H1 (cell line): ENCODE measurements around the gene VRK2. TPM values are rescaled to one million over a fixed set of nuclear protein-coding genes. Genes with fewer than 3 reads are reported as not detected.

Experiments
- CTCF ChIA-PET: fragments of 300-600 bp; sonication (Branson Sonifier 250); formaldehyde crosslinking; loops from one replicate; lab custom pipeline; 2021; ENCODE audit not compliant: partially characterized antibody; lab: Charles Lee
- POLR2A ChIA-PET: fragments of 300-600 bp; sonication (Branson Sonifier 250); formaldehyde crosslinking; loops from one replicate; lab custom pipeline; 2021; ENCODE audit warnings: inconsistent platforms; ENCODE audit not compliant: partially characterized antibody; lab: Charles Lee
- DNase-seq, 2 experiments: peaks; one replicate each; pipeline versions ENCODE4 v3.0.0 to v3.0.0-alpha.2; 2010 to 2022; ENCODE audit warnings: low spot score in 2 of 2, low read depth in 1 of 2, mixed read lengths in 1 of 2
- FAIRE-seq: peaks from 2 replicates; lab custom pipeline; 2011; peaks lifted over from hg19 to GRCh38; lab: Jason Lieb, UNC
- H2AFZ ChIP-seq: 2 replicates; pipeline ENCODE4 v1.8.1; 2012; ENCODE audit warnings: low read length, inconsistent platforms
- H2AK5ac ChIP-seq: 2 replicates; pipeline ENCODE4 v1.6.1; 2013; ENCODE audit warnings: low read depth, low read length
- H2BK120ac ChIP-seq: replicated peaks from 2 replicates; pipeline ENCODE3; 2013; ENCODE audit warnings: low read depth, low read length, inconsistent platforms
- H2BK12ac ChIP-seq: 2 replicates; pipeline ENCODE4 v1.6.1; 2013; ENCODE audit warnings: low read depth, low read length
- H2BK15ac ChIP-seq: 2 replicates; pipeline ENCODE4 v1.6.1; 2013; ENCODE audit warnings: low read length
- H2BK20ac ChIP-seq: 2 replicates; pipeline ENCODE4 v1.6.1; 2013; ENCODE audit warnings: low read length
- H2BK5ac ChIP-seq: 2 replicates; pipeline ENCODE4 v1.6.1; 2013; ENCODE audit warnings: low read depth, low read length
- H3K14ac ChIP-seq: 2 replicates; pipeline ENCODE4 v1.6.1; 2013; ENCODE audit warnings: inconsistent platforms; ENCODE audit not compliant: insufficient read length
- H3K18ac ChIP-seq: 2 replicates; pipeline ENCODE4 v1.6.1; 2013; ENCODE audit warnings: low read length; ENCODE audit errors: extremely low read depth
- H3K23ac ChIP-seq: 2 replicates; pipeline ENCODE4 v1.6.1; 2013; ENCODE audit warnings: inconsistent platforms; ENCODE audit not compliant: insufficient read length
- H3K23me2 ChIP-seq: 2 replicates; pipeline ENCODE4 v1.6.1; 2013; ENCODE audit warnings: low read depth, low read length
- H3K27ac ChIP-seq: 2 replicates; pipeline ENCODE4 v1.6.1; 2011; ENCODE audit warnings: low read depth, low read length, inconsistent platforms
- H3K27me3 ChIP-seq, 4 experiments: replicated peaks in 1 of 4; 1 replicate in 1 of 4; 2 replicates in 3 of 4; pipeline versions ENCODE4 v1.6.1 to v1.8.1; 2011 to 2013; ENCODE audit warnings: low read length in 3 of 4, mild to moderate bottlenecking in 3 of 4, inconsistent platforms in 2 of 4, mixed read lengths in 2 of 4, moderate library complexity in 1 of 4; ENCODE audit not compliant: control insufficient read depth in 3 of 4, insufficient read depth in 3 of 4; ENCODE audit errors: extremely low read depth in 1 of 4
- H3K36me3 ChIP-seq, 4 experiments: 2 replicates each; pipeline versions ENCODE4 v1.6.1 to v1.8.1; 2011 to 2013; ENCODE audit warnings: mild to moderate bottlenecking in 4 of 4, low read length in 3 of 4, moderate library complexity in 2 of 4, control low read depth in 1 of 4, inconsistent platforms in 1 of 4; ENCODE audit not compliant: insufficient read depth in 4 of 4, control insufficient read depth in 2 of 4
- H3K4ac ChIP-seq: replicated peaks from 2 replicates; pipeline ENCODE3; 2013; ENCODE audit warnings: low read length, low read depth, mixed read lengths, inconsistent platforms; ENCODE audit not compliant: insufficient read length
- H3K4me1 ChIP-seq, 4 experiments: replicated peaks in 1 of 4; 1 replicate in 1 of 4; 2 replicates in 3 of 4; pipeline versions ENCODE4 v1.6.1 to v1.8.1; 2011 to 2013; ENCODE audit warnings: low read length in 3 of 4, inconsistent platforms in 2 of 4, mixed read lengths in 1 of 4; ENCODE audit not compliant: insufficient read depth in 4 of 4, control insufficient read depth in 3 of 4
- H3K4me2 ChIP-seq, 2 experiments: 2 replicates each; pipeline versions ENCODE4 v1.6.1 to v1.8.1; 2011 to 2013; ENCODE audit warnings: low read depth in 2 of 2, low read length in 2 of 2, control low read depth in 1 of 2, inconsistent platforms in 1 of 2, mild to moderate bottlenecking in 1 of 2; ENCODE audit not compliant: insufficient read depth in 1 of 2
- H3K4me3 ChIP-seq, 4 experiments: fragments of 200-600, 300-600 bp in 1 of 4; sonication (generic), shearing (Covaris generic), sonication (Bioruptor Twin) in 1 of 4; 2 replicates each; pipeline versions ENCODE4 v1.5.1 to v1.8.1; 2011 to 2016; ENCODE audit warnings: low read length in 4 of 4, low read depth in 3 of 4, control low read depth in 2 of 4, inconsistent platforms in 2 of 4, mild to moderate bottlenecking in 2 of 4, mixed read lengths in 1 of 4, moderate library complexity in 1 of 4; ENCODE audit not compliant: insufficient read depth in 2 of 4; ENCODE audit errors: extremely low read depth in 1 of 4
- H3K56ac ChIP-seq: replicated peaks from 2 replicates; pipeline ENCODE3; 2013; ENCODE audit warnings: low read depth, mild to moderate bottlenecking, mixed read lengths, low read length, inconsistent platforms; ENCODE audit not compliant: insufficient read length
- H3K79me1 ChIP-seq: 2 replicates; pipeline ENCODE4 v1.6.1; 2013; ENCODE audit warnings: low read depth, low read length, control low read depth
- H3K79me2 ChIP-seq, 2 experiments: 2 replicates each; pipeline versions ENCODE4 v1.6.1 to v1.8.1; 2012 to 2013; ENCODE audit warnings: low read length in 2 of 2, mild to moderate bottlenecking in 2 of 2, inconsistent platforms in 1 of 2; ENCODE audit not compliant: insufficient read depth in 2 of 2, control insufficient read depth in 1 of 2
- H3K9ac ChIP-seq, 4 experiments: replicated peaks in 1 of 4; 1 replicate in 1 of 4; 2 replicates in 3 of 4; pipeline versions ENCODE4 v1.6.1 to v1.8.1; 2011 to 2013; ENCODE audit warnings: low read depth in 3 of 4, low read length in 3 of 4, control low read depth in 2 of 4, mild to moderate bottlenecking in 2 of 4, moderate library complexity in 2 of 4, inconsistent platforms in 1 of 4; ENCODE audit errors: extremely low read depth in 1 of 4
- H3K9me3 ChIP-seq, 2 experiments: 2 replicates each; pipeline versions ENCODE4 v1.6.1 to v1.8.1; 2012 to 2013; ENCODE audit warnings: mild to moderate bottlenecking in 2 of 2, moderate library complexity in 2 of 2, control low read depth in 1 of 2, inconsistent platforms in 1 of 2, low read depth in 1 of 2, low read length in 1 of 2, mixed read lengths in 1 of 2; ENCODE audit not compliant: insufficient read depth in 2 of 2
- H4K20me1 ChIP-seq, 2 experiments: replicated peaks in 1 of 2; 2 replicates each; pipeline versions ENCODE3 to v1.8.1; 2011 to 2013; ENCODE audit warnings: inconsistent platforms in 2 of 2, low read length in 2 of 2, mild to moderate bottlenecking in 1 of 2; ENCODE audit not compliant: insufficient read depth in 2 of 2, control insufficient read depth in 1 of 2
- H4K5ac ChIP-seq: 2 replicates; pipeline ENCODE4 v1.6.1; 2013; ENCODE audit warnings: low read length, low read depth, mixed read lengths, inconsistent platforms; ENCODE audit not compliant: insufficient read length
- H4K8ac ChIP-seq: 2 replicates; pipeline ENCODE4 v1.8.0; 2013; ENCODE audit warnings: mild to moderate bottlenecking, moderate library complexity, low read length, inconsistent platforms; ENCODE audit not compliant: insufficient read depth; ENCODE audit errors: extremely low read depth
- H4K91ac ChIP-seq: replicated peaks from 2 replicates; pipeline ENCODE3; 2013; ENCODE audit warnings: low read length, mixed read lengths, inconsistent platforms; ENCODE audit not compliant: insufficient read length
- CTCF ChIP-seq, 3 experiments: IDR thresholded peaks; 1 replicate in 2 of 3; 2 replicates in 1 of 3; pipeline versions ENCODE4 v1.5.1 to v1.6.1; 2011; ENCODE audit warnings: low read length in 3 of 3, mild to moderate bottlenecking in 3 of 3, inconsistent platforms in 2 of 3, low read depth in 1 of 3, moderate library complexity in 1 of 3; ENCODE audit not compliant: insufficient read depth in 1 of 3; ENCODE audit errors: control extremely low read depth in 1 of 3
- POLR2AphosphoS5 ChIP-seq: IDR thresholded peaks from 2 replicates; pipeline ENCODE4 v1.6.1; 2011; ENCODE audit warnings: low read depth, low read length
- WGBS, 2 experiments: shearing (Covaris generic) in 1 of 2; methylation state at CpG; one replicate each; pipeline versions ENCODE4 v1.1.6 to v1.1.7; 2013 to 2015; ENCODE audit warnings: low lambda C conversion rate in 2 of 2, mixed read lengths in 2 of 2, inconsistent platforms in 1 of 2, low coverage in 1 of 2, missing lambda C conversion rate in 1 of 2; ENCODE audit not compliant: insufficient replicate concordance in 2 of 2, insufficient coverage in 1 of 2, insufficient read length in 1 of 2; ENCODE audit errors: extremely low coverage in 1 of 2, missing lambda C conversion rate in 1 of 2; 5-methylcytosine and 5-hydroxymethylcytosine counted together
- polyA plus RNA-seq, 7 experiments: library from polyadenylated mRNA; depleted of rRNA in 3 of 7; stranded (reverse) in 5 of 7; unstranded in 2 of 7; fragments of >200 nt in 5 of 7; fragments of 200-250 nt in 2 of 7; gene quantifications; 1 replicate in 5 of 7; 2 replicates in 1 of 7; 4 replicates in 1 of 7; pipeline versions ENCODE4 v1.2.1 to v1.2.3, GENCODE V29; 2011 to 2013; ENCODE audit warnings: missing spikeins in 2 of 7, mixed read lengths in 2 of 7
- total RNA-seq: library from RNA; stranded (reverse); fragmentation: NEBNext Ultra II Directional; extraction: Animal tissue kit (Norgen Biotek cat#: 25700); gene quantifications from 2 replicates; pipeline ENCODE4 v1.2.1, GENCODE V29; 2021

Gene VRK2
- total and polyA plus RNA-seq, 2 of the 8 experiments (the other 6 are each of a cell fraction or from before 2014, with no cell fraction given): 7.6 to 27.8 TPM

DNA sequence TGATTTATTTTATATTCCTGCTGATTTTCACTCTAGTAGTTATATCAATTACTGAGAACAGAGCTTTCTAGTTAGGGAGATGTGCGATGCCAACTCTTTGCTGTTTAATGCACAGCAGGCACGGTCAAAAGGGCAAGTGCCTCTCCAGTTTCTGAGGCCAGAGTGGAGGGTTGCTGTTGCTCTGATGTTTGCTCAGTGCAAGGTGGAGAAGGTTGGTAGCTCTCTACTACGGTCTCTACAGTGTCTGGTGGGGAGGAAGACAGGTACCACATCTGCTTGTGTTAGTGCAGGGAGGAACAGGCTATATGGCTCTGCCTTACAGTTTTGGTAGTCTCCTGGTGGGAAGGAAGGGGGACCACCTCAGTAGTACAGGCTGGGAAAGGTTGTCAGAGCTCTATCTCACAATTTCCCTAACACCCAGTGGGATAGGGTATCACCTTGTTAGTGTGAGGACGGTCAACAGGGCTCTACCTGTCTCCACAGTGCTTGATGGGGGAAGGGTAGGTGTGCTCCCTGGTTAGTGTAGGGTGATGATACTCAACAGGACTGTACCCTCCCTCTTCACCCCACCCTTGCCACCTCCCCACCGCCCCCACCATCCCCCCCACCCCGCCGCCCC, 108.7 kb downstream of the VRK2 start:
- CTCF ChIA-PET: interaction anchor here (0.6 kb wide), 3 partner anchors 47 to 438 kb away, joined by 3 to 4 read pairs (median 3); no protein-coding TSS in a partner anchor
- Histone ChIP-seq H3K23me2 (no peaks in the 10 kb centered on the region), H3K56ac (no peak overlapping the region), H3K4ac (no peak overlapping the region), H2BK5ac (no peak overlapping the region), H3K79me2 (no peaks in the 10 kb centered on the region), H3K27me3 (no peaks in the 10 kb centered on the region), H3K4me3 (no peak overlapping the region), H2AK5ac (no peak overlapping the region), H3K4me1 (no peaks in the 10 kb centered on the region), H3K23ac (no peak overlapping the region), H3K9ac (no peak overlapping the region), H3K36me3 (peaks cover 0 to 18% (median 9%) of the 10 kb centered on the region in 4 experiments; a peak in 4 of 8 replicates), H2AFZ (no peak overlapping the region), H3K14ac (no peak overlapping the region), H3K4me2 (no peak overlapping the region), H4K8ac (no peak overlapping the region), H3K27ac (no peak overlapping the region), H2BK120ac (no peak overlapping the region), H4K20me1 (peaks cover 0 to 3% of the 10 kb centered on the region in 2 experiments), H4K5ac (no peak overlapping the region), H3K18ac (no peak overlapping the region), H3K79me1 (no peaks in the 10 kb centered on the region; the same call in 1 of the 2 replicates), H2BK20ac (no peak overlapping the region), H2BK12ac (no peak overlapping the region), H4K91ac (no peak overlapping the region), H2BK15ac (no peak overlapping the region), H3K9me3 (no peaks in the 10 kb centered on the region)
- DNase-seq: no peak
- POLR2A ChIA-PET: interaction anchor here (1.0 kb wide), 1 partner anchor 10 kb away, joined by 6 read pairs; no protein-coding TSS in a partner anchor
- FAIRE-seq: no peak
- WGBS, 2 experiments: 85% methylated on average over 7 of the region's 7 CpGs; no CpG with 5 or more reads in 1 of the 2 experiments
- TF ChIP-seq CTCF (IDR thresholded peaks at IDR 0.05; ENCODE audit: control extremely low read depth in 1 of 3, insufficient read depth in 1 of 3, low read depth in 1 of 3, low read length in 3 of 3) (no peak), POLR2AphosphoS5 (peak; percentile 80)
